ENCODE results near the gene L3MBTL4.

The L3MBTL4 gene

DNA sequence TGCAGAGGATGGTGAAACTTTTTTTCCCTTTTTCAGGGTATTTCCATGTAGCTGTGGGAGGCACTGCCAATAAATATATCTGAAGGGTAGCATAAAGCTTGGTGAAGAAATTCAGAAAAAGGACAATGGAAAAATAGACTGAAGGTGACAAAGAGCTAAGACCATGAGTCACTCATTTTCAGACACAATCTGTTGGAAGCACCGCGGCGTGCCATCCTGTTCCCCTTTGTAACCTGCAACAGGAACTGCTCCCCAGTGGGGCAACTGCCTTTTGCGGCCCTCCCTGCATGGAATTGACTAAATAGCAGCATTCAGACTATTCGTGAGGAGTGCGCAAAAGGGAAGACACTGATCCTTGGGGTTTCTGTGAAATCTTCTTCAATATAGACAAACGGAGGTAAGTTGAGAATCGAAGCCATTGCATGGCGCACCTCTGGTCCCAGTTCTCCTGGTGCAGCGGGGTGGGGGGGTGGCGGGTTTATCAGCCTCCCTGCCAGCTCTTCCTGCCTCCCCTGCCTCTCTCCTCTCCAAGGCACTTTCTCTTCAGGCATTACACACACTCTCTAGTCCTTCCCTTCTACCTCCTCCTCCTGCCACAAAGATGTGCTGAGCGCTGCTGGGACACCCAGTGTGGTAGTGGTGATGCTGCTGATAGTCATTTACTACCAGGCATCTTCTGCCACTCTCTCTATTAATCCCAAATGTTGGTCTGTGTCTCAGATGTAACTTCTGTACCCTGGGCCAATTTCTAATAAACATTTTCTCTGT is 393.2 kb downstream of the L3MBTL4 start:
- DNase-seq = no peak

DNA sequence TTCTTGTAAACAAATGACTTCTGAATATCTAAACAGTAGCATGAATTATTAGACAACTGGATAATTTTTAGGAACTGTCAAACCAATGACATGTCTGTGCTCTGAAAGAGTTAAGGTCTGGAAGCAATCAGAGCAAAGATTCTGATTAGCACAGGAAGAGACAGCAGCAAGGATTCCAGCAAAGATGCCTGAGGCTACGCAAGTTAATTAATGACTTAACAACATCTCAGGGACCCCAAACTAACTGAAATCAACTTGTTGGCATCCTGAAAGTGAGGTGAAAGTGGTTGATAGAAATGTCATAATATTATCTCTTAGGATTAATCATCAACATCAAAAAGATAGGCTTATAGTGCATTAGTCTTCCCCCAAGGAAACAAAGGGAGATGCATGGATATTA is 396.0 kb downstream of the L3MBTL4 start:
- no peak for DNase-seq

GRCh38 chr18:6017171-6017570 is 397.5 kb downstream of the L3MBTL4 start:
- no peak for DNase-seq

DNA sequence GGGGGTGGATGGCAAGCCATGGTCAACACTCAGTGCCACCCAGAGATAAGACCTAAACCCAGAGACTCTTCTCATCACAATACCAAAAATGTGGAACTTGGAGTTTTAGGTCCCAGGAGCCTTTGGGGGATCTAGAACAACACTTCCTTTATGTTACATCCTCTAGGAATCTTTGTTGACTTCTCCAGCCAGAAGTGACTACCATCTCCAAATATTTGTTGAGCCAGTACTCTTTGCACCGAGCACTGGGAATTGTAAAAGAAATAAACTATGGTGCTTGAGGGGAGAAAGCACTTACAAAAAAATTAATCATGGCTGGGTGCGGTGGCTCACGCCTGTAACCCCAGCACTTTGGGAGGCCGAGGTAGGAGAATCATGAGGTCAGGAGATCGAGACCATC is 399.3 kb downstream of the L3MBTL4 start:
- DNase-seq = no peak

GRCh38 chr18:6013171-6013810 is 401.4 kb downstream of the L3MBTL4 start:
- no peak for DNase-seq

DNA sequence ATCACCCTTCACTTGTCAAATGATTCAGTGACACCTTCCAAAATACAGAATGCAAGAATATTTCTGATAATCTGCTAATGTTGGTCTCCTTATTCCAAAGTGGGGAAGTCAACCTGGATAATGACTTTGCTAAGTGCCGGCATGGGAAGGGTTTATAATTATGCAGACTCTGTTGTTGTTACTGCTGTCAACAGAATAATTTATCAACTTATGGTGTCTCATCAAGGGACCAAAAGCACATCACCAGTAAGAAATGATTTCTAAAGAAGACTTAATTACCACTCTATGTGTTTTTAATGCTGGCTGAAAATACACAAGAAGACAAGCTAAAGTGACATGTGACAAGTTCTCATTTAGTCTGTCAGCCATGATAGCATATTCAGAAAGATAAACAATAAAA is 403.8 kb downstream of the L3MBTL4 start:
- no peak for DNase-seq

DNA sequence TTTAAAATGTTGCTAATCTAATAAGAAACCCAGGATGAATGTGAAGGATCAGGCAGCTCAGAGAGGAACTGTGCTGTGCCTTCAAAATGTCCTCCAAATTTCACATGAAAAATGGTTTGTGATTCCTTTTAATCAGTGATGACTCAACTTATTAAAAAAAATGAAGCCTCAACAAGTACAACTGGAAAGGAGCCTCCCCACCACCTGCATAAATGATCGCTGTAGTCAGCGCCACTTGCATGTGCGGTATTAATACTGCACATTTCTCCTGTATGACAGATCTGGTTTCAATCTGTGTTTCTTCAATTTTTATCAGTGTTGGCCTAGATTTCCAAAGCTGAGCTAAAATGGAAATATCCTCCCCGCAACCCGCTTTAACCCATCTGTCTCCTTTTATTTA is 404.4 kb downstream of the L3MBTL4 start:
- no peak for DNase-seq

- DNase-seq = no peak
Measured at GRCh38 chr18:6009756-6010155, 405.0 kb downstream of the L3MBTL4 start.

- DNase-seq = no peak
Measured at GRCh38 chr18:6004683-6005082, 410.0 kb downstream of the L3MBTL4 start.

DNA sequence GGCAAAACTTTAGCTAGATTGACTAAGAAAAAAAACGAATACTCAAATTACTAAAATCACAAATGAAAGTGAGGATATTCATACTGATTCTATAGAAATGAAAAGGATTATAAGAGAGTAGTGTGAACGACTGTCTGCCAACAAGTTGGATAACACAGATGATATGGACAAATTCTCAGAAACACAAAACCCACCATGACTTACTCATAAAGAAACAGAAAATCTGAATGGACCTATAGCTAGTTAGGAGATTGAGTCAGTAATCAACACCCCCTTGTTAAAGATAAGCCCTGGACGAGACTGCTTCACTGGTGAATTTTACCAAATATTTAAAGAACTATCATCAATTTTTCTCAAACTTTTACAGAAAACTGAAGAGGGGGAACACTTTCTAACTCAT is 410.6 kb downstream of the L3MBTL4 start:
- no peak for DNase-seq

DNA sequence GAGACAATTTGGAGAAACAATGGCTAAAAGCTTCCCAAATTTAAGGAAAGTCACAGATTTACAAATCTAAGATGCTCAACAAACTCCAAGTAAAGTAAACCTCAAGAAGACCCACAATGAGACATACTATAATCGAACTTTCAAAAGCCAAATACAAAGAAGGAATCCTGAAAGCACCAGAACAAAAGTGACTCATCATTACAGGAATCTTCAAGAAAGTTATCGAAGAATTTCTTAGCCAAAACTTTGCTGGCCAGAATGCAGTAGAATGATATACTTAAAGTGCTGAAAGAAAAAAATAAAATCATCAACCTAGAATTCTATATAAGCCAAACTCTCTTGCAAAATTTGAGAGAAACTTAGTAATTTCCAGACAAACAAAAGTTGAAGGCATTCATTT is 412.8 kb downstream of the L3MBTL4 start:
- no peak for DNase-seq

DNA sequence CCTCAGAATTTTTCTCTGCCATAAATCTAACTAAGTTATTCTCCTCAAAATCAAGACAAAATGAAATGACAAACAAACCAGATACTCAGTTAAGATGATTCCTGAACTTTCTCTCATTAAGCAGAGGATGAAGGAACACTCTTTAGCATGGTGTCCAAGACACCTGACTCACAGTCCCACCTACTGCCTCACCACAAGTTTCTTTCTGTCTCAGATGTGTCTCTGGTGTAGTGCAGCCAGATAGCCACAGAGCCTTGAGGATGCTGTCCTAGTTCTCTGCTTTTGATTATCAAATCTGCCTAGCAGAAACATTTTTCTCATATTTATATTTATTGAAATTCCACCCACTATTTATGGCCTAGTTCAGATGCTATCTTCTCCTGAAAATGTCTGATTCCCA is 415.8 kb downstream of the L3MBTL4 start:
- no peak for DNase-seq

DNA sequence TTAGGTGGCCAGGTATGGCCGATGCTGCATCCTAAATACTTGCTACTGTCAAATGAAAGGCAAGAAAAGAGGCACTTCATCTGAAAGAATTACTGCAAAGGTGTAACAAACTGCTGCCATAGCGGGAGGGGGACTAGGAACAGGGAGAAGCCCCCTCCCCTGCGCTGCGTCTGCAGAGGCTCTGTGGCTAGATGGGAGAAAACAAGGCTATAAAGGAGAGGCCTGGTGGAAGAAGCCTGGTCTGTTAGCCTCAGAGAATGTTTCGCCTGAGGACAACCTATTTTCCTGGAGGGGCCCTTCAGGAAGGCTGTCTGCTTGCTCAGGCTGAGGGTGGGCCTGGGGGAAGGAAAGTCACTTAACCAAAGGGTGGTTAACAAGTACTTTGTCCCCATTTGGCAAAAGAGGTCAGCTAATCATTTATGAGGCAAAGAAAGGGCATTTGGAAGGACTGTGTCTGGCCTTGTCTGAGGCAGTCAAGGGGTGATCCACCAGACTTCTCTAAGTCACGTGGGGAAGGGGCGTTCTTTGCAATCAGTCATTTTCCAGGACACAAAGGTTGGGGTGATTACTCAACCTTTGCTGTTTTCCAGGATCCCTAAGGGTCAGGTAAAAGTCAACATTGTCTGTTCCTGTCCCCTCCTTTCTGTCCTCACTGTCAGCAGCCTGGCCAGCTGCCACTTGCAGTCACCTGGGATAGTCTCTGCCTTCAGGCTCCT is 416.4 kb downstream of the L3MBTL4 start:
- no peak for DNase-seq

GRCh38 chr18:5997361-5997760 is 417.4 kb downstream of the L3MBTL4 start:
- no peak for DNase-seq

GRCh38 chr18:5995626-5996025 is 419.1 kb downstream of the L3MBTL4 start:
- no peak for DNase-seq

- no peak for DNase-seq
Measured at GRCh38 chr18:5993938-5994337, 420.8 kb downstream of the L3MBTL4 start.

DNA sequence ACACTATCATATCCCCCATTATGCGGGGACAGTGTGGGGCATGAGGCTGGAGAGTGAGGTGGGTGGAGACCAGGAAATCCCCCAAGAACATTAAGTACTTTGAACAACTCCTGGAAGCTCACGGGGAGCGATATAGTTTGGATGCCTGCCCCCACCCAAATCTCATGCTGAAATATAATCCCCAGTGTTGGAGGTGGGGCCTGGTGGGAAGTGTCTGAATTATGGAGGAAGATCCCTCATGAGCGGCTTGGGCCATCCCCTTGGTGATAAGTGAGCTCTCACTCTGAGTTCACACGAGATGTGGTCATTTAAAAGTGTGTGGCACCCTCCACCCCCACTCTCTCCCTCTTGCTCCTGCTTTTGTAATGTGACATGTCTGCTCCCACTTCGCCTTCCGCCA is 422.3 kb downstream of the L3MBTL4 start:
- DNase-seq = no peak

DNA sequence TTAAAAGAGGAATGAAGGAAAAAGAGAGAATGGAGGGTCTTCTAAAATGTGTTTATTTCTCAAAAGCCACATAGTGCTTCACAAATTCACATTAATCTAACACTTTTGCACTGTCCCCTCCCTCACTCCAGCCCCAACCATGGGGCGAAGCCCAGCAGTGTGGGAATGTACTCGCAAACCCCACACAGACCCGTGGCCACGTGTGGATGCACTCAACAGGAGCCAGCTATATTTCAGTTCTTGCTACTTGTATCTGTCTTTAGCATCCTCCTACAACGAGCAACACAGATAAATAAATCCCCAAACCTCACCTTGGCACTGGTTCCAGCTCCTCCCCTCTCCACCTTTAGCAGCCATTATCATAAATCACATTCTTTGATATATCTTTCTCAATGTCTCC is 427.5 kb downstream of the L3MBTL4 start:
- no peak for DNase-seq

DNA sequence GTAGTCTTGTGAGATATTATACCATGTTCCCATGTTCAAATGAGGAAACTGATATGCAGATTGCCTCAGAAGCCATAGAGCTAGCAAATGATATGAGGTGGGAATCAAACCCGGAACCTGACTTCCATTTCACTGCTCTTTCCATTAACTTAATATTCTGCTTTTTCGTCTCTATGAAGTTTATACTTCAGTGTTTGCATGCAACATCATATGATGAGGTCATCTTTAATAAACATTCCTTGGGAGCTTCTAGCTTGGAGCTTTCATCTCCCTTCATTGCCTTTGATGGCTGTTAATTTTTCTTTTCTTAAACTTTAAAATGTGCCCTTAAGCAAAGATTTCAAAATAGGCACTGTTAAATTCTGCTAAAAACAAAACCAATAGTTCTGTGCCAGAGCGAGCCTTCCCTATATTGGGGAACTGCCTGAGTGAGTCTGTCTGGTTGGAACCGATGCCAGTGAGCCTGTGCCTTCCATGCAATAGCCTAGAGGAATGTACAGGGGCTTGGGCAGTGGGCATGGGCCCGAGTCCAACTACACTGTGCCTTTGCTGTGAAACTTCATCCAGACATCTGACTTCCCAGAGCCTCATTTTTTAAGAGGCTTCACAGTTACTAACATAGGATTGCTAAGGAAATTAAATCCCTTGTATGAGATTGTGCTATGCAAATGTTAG is 428.3 kb downstream of the L3MBTL4 start:
- no peak for DNase-seq

GRCh38 chr18:5984245-5984644 is 430.5 kb downstream of the L3MBTL4 start:
- no peak for DNase-seq

DNA sequence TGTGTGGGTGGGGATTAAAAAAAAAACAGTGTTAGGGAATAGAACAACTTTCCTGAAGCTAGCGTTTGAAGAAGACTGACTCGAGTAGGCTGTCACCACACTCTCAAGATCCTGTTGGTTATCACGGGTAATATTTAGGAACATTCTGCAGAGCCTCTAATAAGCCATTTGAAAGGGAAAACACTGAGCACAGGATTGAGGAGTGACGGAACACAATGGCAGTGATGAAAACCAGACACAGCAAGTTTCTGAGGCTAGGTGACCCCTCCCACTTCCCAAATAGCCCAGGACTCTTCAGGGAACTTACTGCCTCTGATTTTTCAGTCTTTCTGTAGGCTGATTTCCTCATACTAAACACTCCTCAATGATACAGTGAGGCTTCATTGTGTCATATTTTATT is 431.2 kb downstream of the L3MBTL4 start:
- no peak for DNase-seq

GRCh38 chr18:5982332-5982731 is 432.4 kb downstream of the L3MBTL4 start:
- no peak for DNase-seq

DNA sequence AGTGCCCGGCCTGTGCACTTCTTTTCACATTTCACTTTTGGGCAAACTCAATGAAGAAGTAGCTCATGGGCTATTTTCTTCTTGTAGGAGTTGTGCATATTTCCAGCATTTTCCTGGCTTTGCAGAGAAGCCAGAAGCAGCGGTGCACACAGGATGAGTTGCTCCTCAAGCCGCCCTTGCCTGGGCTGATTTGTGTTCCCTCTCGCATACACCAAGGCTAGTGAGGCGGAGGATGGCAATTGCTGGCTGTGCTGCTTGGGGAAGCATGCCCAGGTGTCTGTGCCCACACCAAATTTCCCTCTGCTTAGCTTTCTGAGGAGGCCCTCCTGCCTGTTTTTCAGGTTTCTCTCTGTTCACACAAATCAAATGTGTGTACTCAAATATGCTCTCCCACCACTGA is 434.0 kb downstream of the L3MBTL4 start:
- no peak for DNase-seq

All from CD4-positive, alpha-beta T cell treated with Interleukin-1 beta for 1 hour (primary cell).